Loucy (cell line): ENCODE results near the gene ZBTB7B.

Experiments
- CTCF ChIP-seq: fragments of 200-600 bp; sonication (generic); conservative IDR thresholded peaks from 2 replicates; pipeline ENCODE4 v1.5.1; 2014; ENCODE audit warnings: mild to moderate bottlenecking, antibody characterized with exemption, low read length
- EZH2phosphoT487 ChIP-seq: fragments of 200-600 bp; IDR thresholded peaks from 2 replicates; pipeline ENCODE4 v1.6.1; 2018; ENCODE audit warnings: antibody characterized with exemption, mild to moderate bottlenecking, moderate library complexity, borderline replicate concordance

GRCh38 chr1:154954541-154954940 lies 48.1 kb upstream of the ZBTB7B start:
- TF ChIP-seq CTCF (no peak), EZH2phosphoT487 (no peak)
